HG03159 (cell line): ENCODE measurements around the gene CDK17.

Experiments used
- ATAC-seq: cut with Tn5 transposase; IDR thresholded peaks from one replicate; pipeline ENCODE4 v1.9.1; 2021; ENCODE audit warnings: mild to moderate bottlenecking, moderate library complexity; ENCODE audit not compliant: unreplicated experiment

CDK17 gene

DNA sequence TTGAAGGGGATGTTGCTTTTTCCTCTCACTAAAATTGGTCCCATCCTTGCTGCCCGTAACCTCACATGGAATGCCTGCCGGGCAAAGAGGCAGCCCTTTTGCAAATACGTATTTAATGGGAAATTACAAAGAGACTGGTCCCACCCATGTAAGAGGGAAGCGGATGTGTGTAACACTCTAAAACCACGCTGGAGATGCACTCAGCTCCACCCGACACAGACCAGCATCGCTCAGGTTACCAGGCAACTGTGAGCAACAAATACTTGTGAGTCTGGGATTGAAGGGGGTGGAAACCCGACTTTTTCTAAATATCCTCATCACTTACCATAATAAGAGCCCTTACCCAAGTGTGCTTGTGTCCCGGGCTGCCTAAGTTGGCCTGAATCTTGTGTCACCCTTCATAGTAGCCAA, 158.4 kb downstream of the CDK17 start:
- no peak for ATAC-seq

- ATAC-seq, result no peak
Measured at GRCh38 chr12:96241431-96241830, 158.8 kb downstream of the CDK17 start.

DNA sequence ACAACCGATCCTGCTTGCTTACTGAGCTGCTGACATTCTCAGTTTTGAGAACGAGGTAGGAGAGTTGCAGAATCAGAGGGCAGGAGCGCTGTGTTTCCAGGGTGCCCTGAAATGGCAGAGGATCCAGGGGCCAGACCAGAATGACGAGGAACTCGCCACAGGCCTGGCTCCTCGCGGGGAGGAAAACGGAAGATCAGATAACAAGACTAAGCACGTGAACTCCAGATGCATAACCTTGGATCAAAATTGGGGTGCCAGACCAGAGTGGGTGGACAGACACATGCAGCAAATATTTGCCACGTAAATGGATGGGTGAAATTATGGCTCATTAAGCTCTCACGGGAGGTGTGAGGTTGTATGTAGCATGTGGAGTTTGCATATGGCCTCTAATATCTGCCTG, 159.6 kb downstream of the CDK17 start:
- no peak for ATAC-seq

DNA sequence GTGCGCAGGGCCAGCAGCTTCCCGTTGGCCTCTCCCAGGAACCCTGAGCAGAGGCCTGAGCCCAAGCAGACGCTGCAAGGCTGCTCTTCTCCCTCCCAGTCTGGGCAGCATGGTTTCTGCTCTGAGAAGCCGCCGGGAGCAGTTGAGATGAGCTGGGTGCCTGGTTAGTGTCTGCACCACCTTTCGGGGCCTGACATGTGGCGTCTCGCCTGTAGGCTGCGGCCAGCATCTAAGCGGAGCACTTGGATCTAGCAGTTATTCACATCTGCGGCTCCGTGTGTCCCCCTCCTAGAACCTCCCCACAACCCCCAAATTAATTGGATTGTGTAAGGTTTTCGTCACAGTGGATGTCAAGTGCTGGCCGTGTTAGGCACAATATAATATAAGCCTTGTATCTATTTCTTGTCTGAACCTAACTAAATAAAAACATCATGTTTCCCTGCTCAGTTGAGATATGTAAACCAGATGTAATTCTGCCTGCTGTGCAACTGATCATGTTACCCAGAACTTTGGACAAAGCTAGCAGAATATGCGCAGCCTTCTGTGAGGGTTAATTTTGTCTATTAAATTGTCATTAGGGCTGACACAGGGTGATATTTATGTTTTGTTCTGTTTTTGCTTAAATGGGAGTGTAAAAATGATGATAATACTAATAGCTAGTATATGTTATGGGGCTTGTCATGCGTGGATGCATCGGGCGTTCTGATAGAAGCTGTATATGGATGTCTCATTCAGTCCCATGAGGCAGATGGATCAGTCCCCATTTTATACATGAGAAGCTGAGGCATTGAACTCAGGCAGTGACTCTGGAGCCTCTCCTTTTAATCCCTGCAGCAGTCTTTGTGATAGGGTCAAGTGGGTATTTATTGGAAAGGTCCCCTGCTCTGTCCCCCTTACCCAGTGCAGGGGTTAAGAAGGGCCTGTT, 160.3 kb downstream of the CDK17 start:
- no peak for ATAC-seq

DNA sequence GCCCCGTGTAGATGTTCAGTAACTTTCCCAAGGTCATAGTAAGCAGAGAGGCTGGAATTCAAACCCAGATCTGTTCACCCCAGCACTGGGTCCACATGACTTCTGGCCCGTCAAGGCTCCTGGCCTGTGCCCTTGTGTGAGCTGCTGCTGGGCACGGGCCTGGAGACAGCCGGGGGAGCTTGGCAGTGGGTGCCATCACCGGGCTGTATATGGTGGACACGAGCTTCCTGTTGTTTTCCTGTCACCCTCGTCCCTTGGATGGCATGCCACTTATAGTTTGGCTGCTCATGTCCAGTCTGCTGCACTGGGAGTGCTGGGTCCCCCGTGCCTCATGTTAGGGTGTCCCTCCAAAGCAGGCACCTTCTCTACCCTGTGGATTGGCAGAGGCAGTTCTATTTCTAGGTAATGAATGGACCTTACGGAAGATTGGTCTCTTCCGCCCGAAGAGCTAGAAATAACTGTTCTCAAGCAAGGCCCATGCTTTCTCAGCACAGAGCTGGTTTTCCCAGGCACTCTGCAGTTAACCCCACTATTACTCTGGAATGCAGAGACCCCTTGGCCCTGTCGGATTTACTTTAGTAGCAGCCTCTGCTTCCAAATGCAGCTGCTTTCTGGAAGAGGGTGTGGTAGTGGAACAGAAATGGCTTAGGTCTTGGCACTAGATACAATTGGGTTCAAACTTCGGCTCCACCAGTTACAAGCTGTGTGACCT, 161.7 kb downstream of the CDK17 start:
- no peak for ATAC-seq

GRCh38 chr12:96237465-96238077, 162.7 kb downstream of the CDK17 start:
- ATAC-seq, result no peak

- no peak for ATAC-seq
Measured at GRCh38 chr12:96237035-96237434, 163.2 kb downstream of the CDK17 start.

- ATAC-seq, result no peak
Measured at GRCh38 chr12:96236221-96236822, 163.9 kb downstream of the CDK17 start.

- no peak for ATAC-seq
Measured at GRCh38 chr12:96235484-96235826, 164.8 kb downstream of the CDK17 start.

GRCh38 chr12:96234591-96235483, 165.4 kb downstream of the CDK17 start:
- ATAC-seq, result no peak

DNA sequence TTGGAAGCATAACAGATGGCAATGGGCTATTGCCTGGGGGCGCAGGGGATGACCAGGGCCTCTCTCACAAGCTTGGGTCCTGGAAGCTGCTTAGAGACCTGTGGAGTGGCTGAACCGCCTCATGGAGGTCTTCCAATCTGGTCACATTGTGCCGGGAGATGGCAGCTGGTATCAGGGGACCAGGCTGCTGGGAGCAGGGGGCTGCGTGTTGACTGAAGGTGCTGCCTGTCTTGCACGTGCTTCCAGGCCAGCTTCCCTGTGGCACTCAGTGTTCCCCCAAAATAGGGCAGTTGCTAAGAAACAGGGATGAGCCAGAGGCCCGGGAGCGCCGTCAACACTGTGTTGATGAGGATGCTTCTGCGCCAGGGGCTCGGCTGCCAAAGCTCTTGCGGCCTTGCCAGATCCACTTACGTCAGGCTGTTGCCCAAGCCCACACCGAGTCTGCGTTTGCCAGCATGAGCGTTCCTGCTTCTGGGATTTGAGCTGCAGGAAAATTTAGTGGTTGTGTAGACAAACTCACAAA, 166.2 kb downstream of the CDK17 start:
- no peak for ATAC-seq

DNA sequence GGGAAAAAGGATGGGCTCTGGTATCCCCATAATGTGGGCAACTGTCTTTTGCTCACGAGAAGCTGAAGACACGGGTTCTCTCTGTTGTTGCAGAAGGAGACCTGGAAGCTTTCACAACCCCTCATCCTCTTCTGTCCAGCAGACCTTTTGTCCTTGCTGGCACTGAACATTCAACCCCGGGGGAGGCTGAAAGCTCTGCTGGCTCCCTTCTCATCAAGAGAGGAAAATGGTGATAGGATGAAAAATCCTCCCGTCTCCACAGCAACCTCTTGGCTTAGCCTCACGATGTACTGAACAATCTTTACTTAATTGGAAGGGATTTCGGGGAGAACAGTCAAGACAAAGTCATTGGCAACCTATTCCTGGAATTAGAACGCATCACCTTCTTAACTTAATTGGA, 167.1 kb downstream of the CDK17 start:
- ATAC-seq, result no peak

- ATAC-seq, result no peak
Measured at GRCh38 chr12:96230646-96231045, 169.6 kb downstream of the CDK17 start.

DNA sequence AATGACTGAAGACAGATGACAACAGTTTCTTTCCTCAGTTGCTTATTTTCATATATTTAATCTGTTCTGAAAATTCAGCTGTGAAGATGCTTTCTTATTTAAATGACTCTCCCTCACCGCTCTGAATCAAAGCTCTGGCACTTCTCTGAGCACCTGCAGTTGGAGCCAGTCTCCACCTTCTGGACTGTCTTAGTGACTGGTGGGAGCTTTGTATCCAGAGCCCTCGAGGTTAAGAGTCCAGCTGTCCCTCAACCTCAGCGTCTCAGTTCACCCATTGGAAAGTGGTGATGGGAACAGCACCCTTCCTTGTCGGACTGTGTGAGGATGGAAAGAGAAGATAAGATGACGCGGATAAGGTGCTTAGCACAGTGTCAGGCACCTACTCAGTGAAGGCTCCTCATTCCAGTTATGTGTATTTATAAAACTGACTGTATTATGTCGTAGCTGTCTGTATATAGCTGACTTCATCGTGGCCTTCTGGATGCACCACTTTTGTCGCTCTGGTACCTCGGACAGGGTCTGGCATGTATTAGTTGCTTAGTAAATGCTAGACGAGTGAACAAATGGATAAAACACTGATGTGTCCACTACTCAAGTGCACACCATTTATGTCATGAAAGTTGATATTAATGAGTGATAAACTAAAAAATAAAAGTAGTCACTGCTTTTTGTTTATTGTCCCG, 171.5 kb downstream of the CDK17 start:
- no peak for ATAC-seq
